GM19452 (cell line): ENCODE results near the gene NCAPG.

ENCODE experiments used
- ATAC-seq: cut with Tn5 transposase; IDR thresholded peaks from one replicate; pipeline ENCODE4 v1.9.1; 2021; ENCODE audit not compliant: unreplicated experiment

The NCAPG gene

DNA sequence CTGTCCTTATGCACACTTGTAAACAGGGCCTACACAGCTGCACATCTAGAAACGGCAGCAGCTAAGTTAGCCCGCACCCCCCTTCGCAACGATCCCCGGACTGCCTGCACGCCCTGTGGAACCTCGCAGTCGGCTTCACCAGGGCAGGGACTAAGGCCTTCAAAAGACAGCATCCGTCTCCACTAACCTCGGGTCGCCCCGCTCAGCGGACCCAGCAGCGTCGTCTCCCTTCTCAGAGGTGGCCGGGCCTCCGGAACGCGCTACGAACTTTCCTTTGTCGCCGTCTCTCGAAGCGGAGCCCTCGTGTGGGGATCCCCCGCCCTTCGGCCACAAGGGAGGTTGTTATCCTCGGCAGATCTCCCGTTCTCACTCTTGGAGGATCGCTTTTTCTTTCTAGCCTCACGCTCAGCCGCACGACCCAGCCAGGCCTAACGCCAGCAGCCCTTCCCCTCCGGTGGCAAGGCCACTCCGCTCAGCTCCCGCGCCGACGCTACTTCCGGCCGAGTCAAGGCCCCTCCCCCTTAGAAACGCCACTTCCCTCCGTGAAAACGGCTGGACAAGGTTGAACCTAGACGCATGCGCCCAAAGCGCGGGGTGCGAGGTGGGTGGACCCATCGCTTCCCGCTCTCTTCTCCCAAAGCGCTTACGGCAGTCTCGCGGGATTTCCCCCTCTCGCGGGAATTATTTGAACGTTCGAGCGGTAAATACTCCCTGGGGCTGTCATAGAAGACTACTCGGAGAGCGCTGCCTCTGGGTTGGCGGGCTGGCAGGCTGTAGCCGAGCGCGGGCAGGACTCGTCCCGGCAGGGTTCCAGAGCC, at the start of gene NCAPG, which contains the start of gene DCAF16:
TSS of gene NCAPG (plus strand) at position 720 of the 818 bp plus-strand sequence. CDS start 99 bp downstream, outside the sequence.
TSS of gene DCAF16 (minus strand) at position 498 of the 818 bp plus-strand sequence. CDS start 6,616 bp downstream, outside the sequence.
- ATAC-seq: peak; percentile 85

DNA sequence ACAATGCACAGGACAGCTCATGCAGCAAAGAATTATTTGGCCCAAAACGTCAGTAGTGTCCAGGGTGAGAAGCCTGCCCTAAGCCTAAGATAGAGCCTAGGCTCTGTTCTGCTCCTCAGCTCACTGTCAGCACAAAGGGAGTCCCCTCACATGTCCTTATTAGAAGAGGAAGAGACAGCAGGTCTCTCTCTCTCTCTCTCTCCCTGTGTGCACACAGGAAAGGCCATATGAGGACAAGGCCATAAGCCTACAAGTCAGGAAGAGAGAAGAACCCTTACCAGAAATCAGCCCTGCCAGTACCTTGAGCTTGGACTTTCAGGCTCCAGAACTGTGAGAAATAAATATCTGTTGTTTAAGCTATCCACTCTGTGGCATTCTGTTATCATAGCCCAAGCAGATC, 49.7 kb upstream of the NCAPG start:
- no peak for ATAC-seq

GRCh38 chr4:17762726-17763125, 48.1 kb upstream of the NCAPG start:
- ATAC-seq: no peak

GRCh38 chr4:17763416-17763815, 47.4 kb upstream of the NCAPG start:
- ATAC-seq: no peak

- no peak for ATAC-seq
Measured at GRCh38 chr4:17763931-17764330, 46.8 kb upstream of the NCAPG start.

DNA sequence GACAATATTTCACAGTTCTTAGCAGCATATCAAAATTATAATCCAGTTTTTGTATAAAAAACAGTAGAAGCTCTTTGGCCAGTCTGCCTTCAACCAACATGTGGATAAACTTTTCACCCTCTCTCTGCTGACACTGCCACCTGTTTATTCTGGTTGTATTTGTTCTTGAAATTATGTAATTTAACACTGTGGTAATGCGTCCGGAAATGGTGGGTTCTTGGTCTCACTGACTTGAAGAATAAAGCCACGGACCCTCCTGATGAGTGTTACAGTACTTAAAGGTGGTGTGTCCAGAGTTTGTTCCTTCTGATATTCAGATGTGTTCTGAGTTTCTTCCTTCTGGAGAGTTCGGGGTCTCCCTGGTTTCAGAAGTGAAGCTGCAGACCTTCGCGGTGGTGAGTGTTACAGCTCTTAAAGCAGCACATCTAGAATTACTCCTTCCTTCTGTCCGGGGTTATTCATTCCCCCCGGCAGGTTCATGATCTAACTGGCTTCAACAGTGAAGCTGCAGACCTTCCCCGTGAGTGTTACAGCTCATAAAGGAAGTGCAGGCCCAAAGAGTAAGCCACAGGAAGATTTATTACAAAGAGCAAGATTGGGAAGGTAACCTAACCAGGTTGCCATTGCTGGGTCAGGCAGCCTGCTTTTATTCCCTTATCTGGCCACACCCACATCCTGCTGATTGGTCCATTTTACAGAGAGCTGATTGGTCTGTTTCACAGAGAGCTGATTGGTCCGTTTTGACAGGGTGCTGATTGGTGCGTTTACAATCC, 45.1 kb upstream of the NCAPG start:
- peak; percentile 66 for ATAC-seq

DNA sequence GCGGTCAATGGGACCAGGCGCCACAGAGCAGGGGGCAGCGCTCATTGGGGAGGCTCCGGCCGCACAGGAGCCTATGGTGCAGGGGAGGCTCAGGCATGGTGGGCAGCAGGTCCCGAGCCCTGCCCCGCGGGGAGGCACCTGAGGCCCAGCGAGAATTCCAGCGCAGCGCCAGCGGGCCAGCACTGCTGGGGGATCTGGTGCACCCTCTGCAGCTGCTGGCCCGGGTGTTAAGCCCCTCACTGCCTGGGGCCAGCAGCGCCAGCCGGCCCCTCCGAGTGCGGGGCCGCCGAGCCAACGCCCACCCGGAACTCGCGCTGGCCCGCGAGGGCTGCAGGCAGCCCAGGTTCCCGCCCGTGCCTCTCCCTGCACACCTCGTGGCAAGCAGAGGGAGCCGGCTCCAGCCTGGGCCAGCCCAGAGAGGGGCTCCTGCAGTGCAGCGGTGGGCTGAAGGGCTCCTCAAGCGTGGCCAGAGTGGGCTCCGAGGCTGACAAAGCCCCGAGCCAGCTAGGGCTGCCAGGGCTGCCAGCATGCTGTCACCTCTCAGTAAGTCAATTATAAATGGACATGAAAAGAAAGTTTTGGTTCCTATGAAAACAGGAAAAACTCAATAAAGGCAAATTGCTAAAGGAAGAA, 43.8 kb upstream of the NCAPG start:
- ATAC-seq: no peak

- ATAC-seq: no peak
Measured at GRCh38 chr4:17769406-17770174, 41.2 kb upstream of the NCAPG start.

GRCh38 chr4:17770845-17771244, 39.9 kb upstream of the NCAPG start:
- no peak for ATAC-seq

GRCh38 chr4:17771284-17771908, 39.4 kb upstream of the NCAPG start:
- ATAC-seq: no peak

DNA sequence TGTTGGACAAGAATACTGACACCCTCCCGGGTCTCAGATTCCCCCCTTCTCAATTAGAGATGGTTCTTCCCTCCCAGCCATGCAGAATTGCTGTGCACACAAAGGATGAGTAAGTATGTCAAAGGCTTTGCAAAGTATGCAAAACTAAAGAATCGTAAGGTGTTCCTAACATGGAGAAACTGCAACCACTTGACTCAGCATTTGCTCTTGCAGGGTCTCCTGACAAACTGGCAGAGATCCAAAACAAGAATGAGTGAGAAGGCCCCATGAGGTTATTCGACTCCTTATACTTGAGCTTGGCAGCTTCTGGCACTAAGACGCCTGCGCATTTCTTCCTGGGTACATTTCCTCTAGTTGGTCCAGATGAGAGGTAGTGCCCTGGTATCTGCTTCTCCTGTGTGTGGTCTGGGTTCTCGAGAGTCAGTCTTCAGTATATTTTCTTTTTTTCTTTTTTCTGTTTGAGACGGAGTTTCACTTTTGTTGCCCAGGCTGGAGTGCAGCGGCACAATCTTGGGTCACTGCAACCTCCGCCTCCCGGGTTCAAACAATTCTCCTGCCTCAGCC, 37.6 kb upstream of the NCAPG start:
- no peak for ATAC-seq

- no peak for ATAC-seq
Measured at GRCh38 chr4:17778431-17778830, 32.3 kb upstream of the NCAPG start.

GRCh38 chr4:17780501-17781299, 30.1 kb upstream of the NCAPG start:
- no peak for ATAC-seq

- no peak for ATAC-seq
Measured at GRCh38 chr4:17781300-17782287, 29.2 kb upstream of the NCAPG start, which contains the start of gene FAM184B. TSS of gene FAM184B (minus strand) at chr4:17781621. CDS start at chr4:17781299, 322 bp downstream.

DNA sequence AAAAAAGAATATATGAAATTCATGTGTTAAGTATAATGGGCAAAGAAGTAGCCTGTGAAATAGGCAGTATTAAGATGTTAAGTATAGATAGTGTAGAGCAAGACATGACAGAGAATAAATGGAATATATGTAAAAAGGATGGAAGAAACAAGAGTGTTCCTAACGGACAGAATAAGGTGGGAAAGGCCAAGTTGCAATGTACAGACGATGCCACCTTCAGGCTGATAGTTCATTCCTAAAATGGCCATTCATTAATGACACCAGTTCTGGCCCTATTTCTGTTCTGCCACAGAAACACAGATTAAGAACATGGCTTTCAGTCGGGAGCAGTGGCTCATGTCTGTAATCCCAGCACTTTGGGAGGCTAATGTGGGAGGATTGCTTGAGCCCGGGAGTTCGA, 24.9 kb upstream of the NCAPG start:
- ATAC-seq: no peak

- peak; percentile 53 for ATAC-seq
Measured at GRCh38 chr4:17786567-17786966, 24.2 kb upstream of the NCAPG start.

DNA sequence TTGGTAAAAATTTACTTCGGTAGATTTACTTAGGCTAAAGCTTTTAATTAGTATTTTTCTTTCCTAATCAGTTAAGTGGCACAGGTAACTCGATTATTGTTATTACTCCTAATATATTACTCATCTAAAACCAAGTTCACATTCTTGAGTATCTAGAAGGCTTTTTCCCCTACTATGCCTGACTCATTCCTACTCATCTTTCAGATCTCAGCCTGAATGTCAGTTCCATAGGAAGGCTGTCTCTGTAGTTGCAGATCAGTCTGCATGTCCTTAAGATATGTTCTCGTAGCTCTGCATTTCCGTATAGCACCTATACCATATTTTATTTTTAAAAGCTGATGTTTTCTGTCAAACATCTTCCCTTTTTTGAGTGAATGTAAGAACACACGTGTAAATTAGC, 23.5 kb upstream of the NCAPG start:
- ATAC-seq: no peak

DNA sequence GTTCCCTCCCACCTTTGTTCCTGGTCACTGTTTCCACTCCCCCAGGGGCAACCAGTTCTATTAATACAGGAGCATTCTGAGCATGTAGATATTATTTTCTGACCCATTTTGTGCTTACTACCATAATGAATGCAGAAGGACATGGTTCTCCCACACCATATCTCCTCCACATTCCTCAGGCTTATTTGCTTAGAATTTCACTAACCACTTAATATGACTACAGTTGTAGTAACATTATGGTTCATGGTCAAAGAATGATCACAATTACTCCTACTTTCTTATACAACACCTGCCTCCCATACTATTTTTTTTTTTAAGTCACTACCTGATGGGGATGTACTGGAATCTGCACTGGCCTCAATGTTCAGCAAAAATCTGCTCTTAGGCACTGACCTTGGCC, 21.8 kb upstream of the NCAPG start:
- no peak for ATAC-seq
